HG03175 (cell line): ENCODE data around the gene ATG10.
"Not testable (repeated sequence)": the region's sequence is repeated elsewhere in the genome, so short reads cannot be mapped to it uniquely, and the experiment has no call there.

ENCODE experiments used
- ATAC-seq: cut with Tn5 transposase; IDR thresholded peaks from one replicate; pipeline ENCODE4 v1.9.1; 2021; ENCODE audit warnings: mild to moderate bottlenecking, moderate library complexity; ENCODE audit not compliant: unreplicated experiment

Gene ATG10

GRCh38 chr5:82111191-82111590 lies 139.4 kb downstream of the ATG10 start:
- no peak for ATAC-seq

GRCh38 chr5:82115858-82116257 lies 144.0 kb downstream of the ATG10 start:
- ATAC-seq = no peak

GRCh38 chr5:82119889-82120288 lies 148.1 kb downstream of the ATG10 start:
- no peak for ATAC-seq

GRCh38 chr5:82129723-82130285 lies 158.0 kb downstream of the ATG10 start:
- ATAC-seq = no peak

- ATAC-seq = no peak
These were observed 158.8 kb downstream of the ATG10 start for GRCh38 chr5:82130602-82131001.

GRCh38 chr5:82137205-82137604 lies 165.4 kb downstream of the ATG10 start:
- no peak for ATAC-seq

GRCh38 chr5:82139837-82140236 lies 168.0 kb downstream of the ATG10 start:
- not testable (repeated sequence) for ATAC-seq

- ATAC-seq = no peak
These were observed 170.5 kb downstream of the ATG10 start for GRCh38 chr5:82142217-82142841.

- no peak for ATAC-seq
These were observed 171.2 kb downstream of the ATG10 start for GRCh38 chr5:82142928-82143577.

GRCh38 chr5:82147860-82148573 lies 176.2 kb downstream of the ATG10 start:
- no peak for ATAC-seq

GRCh38 chr5:82149434-82149833 lies 177.6 kb downstream of the ATG10 start:
- ATAC-seq = no peak

GRCh38 chr5:82150559-82150958 lies 178.7 kb downstream of the ATG10 start:
- ATAC-seq = no peak

GRCh38 chr5:82151204-82151603 lies 179.4 kb downstream of the ATG10 start:
- ATAC-seq = no peak

GRCh38 chr5:82151662-82152061 lies 179.8 kb downstream of the ATG10 start:
- ATAC-seq = no peak

GRCh38 chr5:82152978-82153481 lies 181.2 kb downstream of the ATG10 start:
- no peak for ATAC-seq

- no peak for ATAC-seq
These were observed 183.0 kb downstream of the ATG10 start for GRCh38 chr5:82154776-82155175.

- ATAC-seq = no peak
These were observed 183.5 kb downstream of the ATG10 start for GRCh38 chr5:82155305-82155704.

GRCh38 chr5:82156874-82157273 lies 185.1 kb downstream of the ATG10 start:
- ATAC-seq = no peak

GRCh38 chr5:82158755-82159413 lies 187.1 kb downstream of the ATG10 start:
- ATAC-seq = no peak

- no peak for ATAC-seq
These were observed 189.1 kb downstream of the ATG10 start for GRCh38 chr5:82160948-82161347.

GRCh38 chr5:82162573-82162972 lies 190.8 kb downstream of the ATG10 start:
- no peak for ATAC-seq
